Fibroblast of skin of right biceps (primary cell): ENCODE data around the gene CRHR2.

Source experiments
- DNase-seq: peaks from one replicate; pipeline ENCODE4 v3.0.0-alpha.2; 2013

Gene CRHR2

GRCh38 chr7:30613366-30614325 is 68.6 kb downstream of the CRHR2 start:
- no peak for DNase-seq

- DNase-seq = peak; percentile 43
Observed at GRCh38 chr7:30612658-30613265, 69.5 kb downstream of the CRHR2 start.

- DNase-seq = no peak
Observed at GRCh38 chr7:30605832-30606231, 76.4 kb downstream of the CRHR2 start.

GRCh38 chr7:30604901-30605300 is 77.4 kb downstream of the CRHR2 start:
- no peak for DNase-seq
